HG03558 (cell line): ENCODE measurements around the gene GRXCR2.
"Not testable (repeated sequence)": the region's sequence is repeated elsewhere in the genome, so short reads cannot be mapped to it uniquely, and the experiment has no call there.

Experiments used
- ATAC-seq: cut with Tn5 transposase; IDR thresholded peaks from one replicate; pipeline ENCODE4 v1.9.1; 2021; ENCODE audit warnings: moderate number of reproducible peaks; ENCODE audit not compliant: unreplicated experiment; ENCODE audit errors: extremely low read depth

The GRXCR2 gene

GRCh38 chr5:145872914-145873313, at the start of gene GRXCR2:
TSS of gene GRXCR2 (minus strand) at chr5:145873014. CDS start at chr5:145872968, 46 bp downstream.
- no peak for ATAC-seq

GRCh38 chr5:145922059-145922458, 49.2 kb upstream of the GRXCR2 start:
- no peak for ATAC-seq

- ATAC-seq, result no peak
Measured at GRCh38 chr5:145921211-145921610, 48.4 kb upstream of the GRXCR2 start.

- no peak for ATAC-seq
Measured at GRCh38 chr5:145920542-145921210, 47.9 kb upstream of the GRXCR2 start.

- ATAC-seq, result no peak
Measured at GRCh38 chr5:145919413-145919812, 46.6 kb upstream of the GRXCR2 start.

- ATAC-seq, result no peak
Measured at GRCh38 chr5:145918397-145918796, 45.6 kb upstream of the GRXCR2 start.

- ATAC-seq, result no peak
Measured at GRCh38 chr5:145917288-145917687, 44.5 kb upstream of the GRXCR2 start.

GRCh38 chr5:145915970-145916638, 43.3 kb upstream of the GRXCR2 start:
- no peak for ATAC-seq

- ATAC-seq, result no peak
Measured at GRCh38 chr5:145913701-145914100, 40.9 kb upstream of the GRXCR2 start.

- ATAC-seq, result no peak
Measured at GRCh38 chr5:145912594-145912993, 39.8 kb upstream of the GRXCR2 start.

GRCh38 chr5:145912019-145912418, 39.2 kb upstream of the GRXCR2 start:
- ATAC-seq, result no peak

GRCh38 chr5:145911164-145911563, 38.4 kb upstream of the GRXCR2 start:
- ATAC-seq, result no peak

GRCh38 chr5:145908206-145908960, 35.6 kb upstream of the GRXCR2 start:
- ATAC-seq, result no peak

- ATAC-seq, result no peak
Measured at GRCh38 chr5:145906401-145906800, 33.6 kb upstream of the GRXCR2 start.

GRCh38 chr5:145904743-145905142, 31.9 kb upstream of the GRXCR2 start:
- ATAC-seq, result no peak

GRCh38 chr5:145903867-145904266, 31.1 kb upstream of the GRXCR2 start:
- no peak for ATAC-seq

- ATAC-seq, result no peak
Measured at GRCh38 chr5:145903113-145903512, 30.3 kb upstream of the GRXCR2 start.

GRCh38 chr5:145902421-145902820, 29.6 kb upstream of the GRXCR2 start:
- no peak for ATAC-seq

GRCh38 chr5:145898171-145898570, 25.4 kb upstream of the GRXCR2 start:
- no peak for ATAC-seq

- ATAC-seq, result not testable (repeated sequence)
Measured at GRCh38 chr5:145891378-145891777, 18.6 kb upstream of the GRXCR2 start.

- no peak for ATAC-seq
Measured at GRCh38 chr5:145889611-145890010, 16.8 kb upstream of the GRXCR2 start.
